SK-N-SH treated with all-trans-retinoic acid at 6 μM for 48 hours (cell line): Measurements from ENCODE around the gene NTM.

Source experiments
- ARNTL ChIP-seq: fragments of 450-650 bp; formaldehyde crosslinking; IDR thresholded peaks from 2 replicates; pipeline ENCODE4 v1.5.0; 2020; ENCODE audit warnings: low read depth, mild to moderate bottlenecking, moderate library complexity, borderline replicate concordance
- BACH2 ChIP-seq: fragments of 250-450 bp; sonication (Bioruptor Pico); IDR thresholded peaks from 2 replicates; pipeline ENCODE4 v1.9.0; 2021; ENCODE audit warnings: mild to moderate bottlenecking, borderline replicate concordance
- CREB5 ChIP-seq: fragments of 250-450 bp; sonication (Bioruptor Pico); IDR thresholded peaks from 2 replicates; pipeline ENCODE4 v1.5.1; 2020; ENCODE audit warnings: low read depth, mild to moderate bottlenecking, moderate library complexity
- CSDC2 ChIP-seq: fragments of 250-450 bp; sonication (Bioruptor Pico); IDR thresholded peaks from 2 replicates; pipeline ENCODE4 v1.5.0; 2020; ENCODE audit warnings: mild to moderate bottlenecking, moderate library complexity
- GLIS3 ChIP-seq: fragments of 250-450 bp; sonication (Bioruptor Pico); IDR thresholded peaks from 2 replicates; pipeline ENCODE4 v1.5.0; 2020; ENCODE audit warnings: mild to moderate bottlenecking, moderate library complexity
- OSR1 ChIP-seq: fragments of 250-450 bp; sonication (Bioruptor Pico); IDR thresholded peaks from 2 replicates; pipeline ENCODE4 v1.8.0; 2022; ENCODE audit warnings: moderate library complexity, mild to moderate bottlenecking, inconsistent platforms
- PPARA ChIP-seq: fragments of 250-450 bp; sonication (Bioruptor Pico); IDR thresholded peaks from 2 replicates; pipeline ENCODE4 v1.5.0; 2020; ENCODE audit warnings: mild to moderate bottlenecking, borderline replicate concordance
- RARB ChIP-seq: fragments of 250-450 bp; sonication (Bioruptor Pico); IDR thresholded peaks from 2 replicates; pipeline ENCODE4 v1.8.0; 2021; ENCODE audit warnings: mild to moderate bottlenecking, moderate library complexity
- TCF4 ChIP-seq: fragments of 250-450 bp; sonication (Bioruptor Pico); IDR thresholded peaks from 2 replicates; pipeline ENCODE4 v1.8.0; 2021; ENCODE audit warnings: mild to moderate bottlenecking, moderate library complexity, borderline replicate concordance
- ZFP3 ChIP-seq: fragments of 250-450 bp; sonication (Bioruptor Pico); IDR thresholded peaks from 2 replicates; pipeline ENCODE4 v1.5.0; 2020; ENCODE audit warnings: mild to moderate bottlenecking, moderate library complexity
- ZNF565 ChIP-seq: fragments of 450-650 bp; formaldehyde crosslinking; conservative IDR thresholded peaks from 2 replicates; pipeline ENCODE4 v1.5.0; 2020; ENCODE audit warnings: low read depth, mild to moderate bottlenecking, moderate library complexity
- TF ChIP-seq, protein P1 (sequence below): fragments of 250-450 bp; sonication (Bioruptor Pico); IDR thresholded peaks from 2 replicates; pipeline ENCODE4 v1.8.0; 2020; ENCODE audit warnings: mild to moderate bottlenecking, moderate library complexity, borderline replicate concordance
- TF ChIP-seq, protein P2 (sequence below): fragments of 250-450 bp; sonication (Bioruptor Pico); IDR thresholded peaks from 2 replicates; pipeline ENCODE4 v1.5.0; 2020; ENCODE audit warnings: mild to moderate bottlenecking, moderate library complexity

DNA sequence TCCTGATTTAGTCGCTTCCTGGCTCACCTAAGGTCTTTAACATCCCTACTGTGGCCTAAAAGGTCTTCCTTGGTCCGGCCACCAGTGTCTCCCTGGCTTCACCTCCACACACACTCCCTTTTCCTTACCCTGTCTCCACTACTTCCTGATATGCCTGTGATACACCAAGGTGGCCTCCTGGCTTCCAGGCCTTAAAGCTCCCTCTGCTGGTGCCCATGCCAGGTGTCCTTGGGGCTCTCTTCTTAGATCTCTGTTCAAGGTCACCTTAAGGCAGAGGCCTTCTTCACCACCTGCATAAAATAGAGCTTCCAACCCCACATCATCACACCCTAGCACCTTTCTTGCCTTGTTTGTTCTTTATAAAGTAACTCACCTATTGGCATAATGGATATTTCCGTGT is 787.7 kb downstream of the NTM start:
- TF ChIP-seq RARB (CRISPR knock-in tag), result no peak
- TF ChIP-seq CREB5 (CRISPR knock-in tag), result no peak
- TF ChIP-seq ZNF565 (CRISPR knock-in tag), result no peak
- TF ChIP-seq, protein P1, sequence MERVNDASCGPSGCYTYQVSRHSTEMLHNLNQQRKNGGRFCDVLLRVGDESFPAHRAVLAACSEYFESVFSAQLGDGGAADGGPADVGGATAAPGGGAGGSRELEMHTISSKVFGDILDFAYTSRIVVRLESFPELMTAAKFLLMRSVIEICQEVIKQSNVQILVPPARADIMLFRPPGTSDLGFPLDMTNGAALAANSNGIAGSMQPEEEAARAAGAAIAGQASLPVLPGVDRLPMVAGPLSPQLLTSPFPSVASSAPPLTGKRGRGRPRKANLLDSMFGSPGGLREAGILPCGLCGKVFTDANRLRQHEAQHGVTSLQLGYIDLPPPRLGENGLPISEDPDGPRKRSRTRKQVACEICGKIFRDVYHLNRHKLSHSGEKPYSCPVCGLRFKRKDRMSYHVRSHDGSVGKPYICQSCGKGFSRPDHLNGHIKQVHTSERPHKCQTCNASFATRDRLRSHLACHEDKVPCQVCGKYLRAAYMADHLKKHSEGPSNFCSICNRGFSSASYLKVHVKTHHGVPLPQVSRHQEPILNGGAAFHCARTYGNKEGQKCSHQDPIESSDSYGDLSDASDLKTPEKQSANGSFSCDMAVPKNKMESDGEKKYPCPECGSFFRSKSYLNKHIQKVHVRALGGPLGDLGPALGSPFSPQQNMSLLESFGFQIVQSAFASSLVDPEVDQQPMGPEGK (CRISPR knock-in tag), result no peak
- no peak for TF ChIP-seq CSDC2 (CRISPR knock-in tag)
- no peak for TF ChIP-seq GLIS3
- no peak for TF ChIP-seq PPARA
- no peak for TF ChIP-seq TCF4
- TF ChIP-seq OSR1, result no peak
- no peak for TF ChIP-seq ARNTL
- TF ChIP-seq, protein P2, sequence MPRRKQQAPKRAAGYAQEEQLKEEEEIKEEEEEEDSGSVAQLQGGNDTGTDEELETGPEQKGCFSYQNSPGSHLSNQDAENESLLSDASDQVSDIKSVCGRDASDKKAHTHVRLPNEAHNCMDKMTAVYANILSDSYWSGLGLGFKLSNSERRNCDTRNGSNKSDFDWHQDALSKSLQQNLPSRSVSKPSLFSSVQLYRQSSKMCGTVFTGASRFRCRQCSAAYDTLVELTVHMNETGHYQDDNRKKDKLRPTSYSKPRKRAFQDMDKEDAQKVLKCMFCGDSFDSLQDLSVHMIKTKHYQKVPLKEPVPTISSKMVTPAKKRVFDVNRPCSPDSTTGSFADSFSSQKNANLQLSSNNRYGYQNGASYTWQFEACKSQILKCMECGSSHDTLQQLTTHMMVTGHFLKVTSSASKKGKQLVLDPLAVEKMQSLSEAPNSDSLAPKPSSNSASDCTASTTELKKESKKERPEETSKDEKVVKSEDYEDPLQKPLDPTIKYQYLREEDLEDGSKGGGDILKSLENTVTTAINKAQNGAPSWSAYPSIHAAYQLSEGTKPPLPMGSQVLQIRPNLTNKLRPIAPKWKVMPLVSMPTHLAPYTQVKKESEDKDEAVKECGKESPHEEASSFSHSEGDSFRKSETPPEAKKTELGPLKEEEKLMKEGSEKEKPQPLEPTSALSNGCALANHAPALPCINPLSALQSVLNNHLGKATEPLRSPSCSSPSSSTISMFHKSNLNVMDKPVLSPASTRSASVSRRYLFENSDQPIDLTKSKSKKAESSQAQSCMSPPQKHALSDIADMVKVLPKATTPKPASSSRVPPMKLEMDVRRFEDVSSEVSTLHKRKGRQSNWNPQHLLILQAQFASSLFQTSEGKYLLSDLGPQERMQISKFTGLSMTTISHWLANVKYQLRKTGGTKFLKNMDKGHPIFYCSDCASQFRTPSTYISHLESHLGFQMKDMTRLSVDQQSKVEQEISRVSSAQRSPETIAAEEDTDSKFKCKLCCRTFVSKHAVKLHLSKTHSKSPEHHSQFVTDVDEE, result no peak
- TF ChIP-seq ZFP3 (CRISPR knock-in tag), result no peak
- TF ChIP-seq BACH2 (CRISPR knock-in tag), result no peak
